Mononuclear cell (primary cell): ENCODE data around the gene UBL7. TPM values are rescaled to one million over a fixed set of nuclear protein-coding genes. Genes with fewer than 3 reads are reported as not detected.

Source experiments
- H3K27me3 ChIP-seq: 2 replicates; pipeline ENCODE4 v1.6.0; 2011; ENCODE audit warnings: low read length, control low read depth; ENCODE audit not compliant: insufficient read depth
- H3K4me1 ChIP-seq: 2 replicates; pipeline ENCODE4 v1.5.1; 2011; ENCODE audit warnings: mild to moderate bottlenecking, low read length, control low read depth; ENCODE audit not compliant: insufficient read depth
- H3K4me3 ChIP-seq: 2 replicates; pipeline ENCODE4 v1.5.1; 2011; ENCODE audit warnings: mild to moderate bottlenecking, low read length, moderate library complexity
- H3K9me3 ChIP-seq: 2 replicates; pipeline ENCODE4 v1.5.1; 2011; ENCODE audit warnings: low read depth, mild to moderate bottlenecking, control low read depth, low read length
- total RNA-seq: library from RNA; depleted of rRNA; stranded (reverse); fragments of >200 nt; gene quantifications from one replicate; pipeline ENCODE4 v1.2.3, GENCODE V29; 2012

UBL7 gene
- total RNA-seq, 1 donor = 23.1 TPM

- peaks cover 7% of the 10 kb centered on the region for H3K4me1 ChIP-seq
- H3K9me3 ChIP-seq = no peaks in the 10 kb centered on the region
- H3K27me3 ChIP-seq = no peaks in the 10 kb centered on the region
- no peak overlapping the region for H3K4me3 ChIP-seq
Observed at GRCh38 chr15:74415966-74416916, 44.7 kb downstream of the UBL7 start.

GRCh38 chr15:74414603-74415338 is 46.2 kb downstream of the UBL7 start:
- H3K9me3 ChIP-seq = no peaks in the 10 kb centered on the region
- no peaks in the 10 kb centered on the region for H3K4me1 ChIP-seq
- H3K4me3 ChIP-seq = no peak overlapping the region
- no peaks in the 10 kb centered on the region for H3K27me3 ChIP-seq

GRCh38 chr15:74414081-74414580 is 46.8 kb downstream of the UBL7 start:
- Histone ChIP-seq H3K27me3 (no peaks in the 10 kb centered on the region), H3K4me3 (no peak overlapping the region), H3K9me3 (no peaks in the 10 kb centered on the region), H3K4me1 (no peaks in the 10 kb centered on the region)

DNA sequence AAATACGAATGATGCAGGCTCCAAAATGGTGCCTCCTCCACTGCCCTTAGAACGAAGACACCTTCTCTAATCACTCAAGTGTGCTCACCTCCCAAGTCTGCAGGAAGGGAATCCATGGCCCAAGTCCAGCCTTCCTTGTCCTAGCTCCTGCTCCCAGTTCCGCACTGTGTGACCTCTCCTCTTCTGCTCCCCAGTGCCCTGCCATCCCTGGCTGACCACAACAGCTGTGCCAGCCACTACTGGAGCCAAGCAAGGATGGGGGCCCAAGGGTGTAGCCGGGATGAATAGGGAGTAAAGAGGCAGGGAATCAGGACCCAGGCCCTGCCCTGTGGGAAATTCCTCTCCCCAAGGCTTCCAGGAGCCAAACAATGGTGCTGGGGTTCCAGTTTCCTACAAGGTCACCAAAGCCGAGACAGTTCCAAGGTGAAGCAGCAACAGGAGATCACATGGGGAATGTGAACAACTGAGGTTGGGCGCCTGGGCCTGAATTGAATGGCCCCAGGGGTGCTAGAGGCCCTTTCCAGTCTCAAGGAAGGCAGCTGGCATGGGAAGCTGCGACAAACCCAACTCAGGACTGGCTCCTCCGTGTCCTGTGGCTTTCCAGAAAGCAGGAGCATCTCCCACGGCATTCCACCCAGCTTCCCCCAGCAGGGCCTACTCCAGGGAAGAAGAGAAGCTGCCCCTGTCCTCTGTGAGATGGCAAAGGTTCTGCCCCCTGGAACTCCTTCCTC is 47.4 kb downstream of the UBL7 start:
- Histone ChIP-seq H3K4me1 (no peaks in the 10 kb centered on the region), H3K4me3 (no peak overlapping the region), H3K9me3 (no peaks in the 10 kb centered on the region), H3K27me3 (no peaks in the 10 kb centered on the region)

GRCh38 chr15:74412159-74412558 is 48.8 kb downstream of the UBL7 start:
- no peak overlapping the region for H3K4me3 ChIP-seq
- no peaks in the 10 kb centered on the region for H3K27me3 ChIP-seq
- no peaks in the 10 kb centered on the region for H3K9me3 ChIP-seq
- H3K4me1 ChIP-seq = no peaks in the 10 kb centered on the region

- H3K9me3 ChIP-seq = no peaks in the 10 kb centered on the region
- H3K4me3 ChIP-seq = no peak overlapping the region
- H3K4me1 ChIP-seq = no peaks in the 10 kb centered on the region
- H3K27me3 ChIP-seq = no peaks in the 10 kb centered on the region
Observed at GRCh38 chr15:74411686-74412085, 49.3 kb downstream of the UBL7 start.

DNA sequence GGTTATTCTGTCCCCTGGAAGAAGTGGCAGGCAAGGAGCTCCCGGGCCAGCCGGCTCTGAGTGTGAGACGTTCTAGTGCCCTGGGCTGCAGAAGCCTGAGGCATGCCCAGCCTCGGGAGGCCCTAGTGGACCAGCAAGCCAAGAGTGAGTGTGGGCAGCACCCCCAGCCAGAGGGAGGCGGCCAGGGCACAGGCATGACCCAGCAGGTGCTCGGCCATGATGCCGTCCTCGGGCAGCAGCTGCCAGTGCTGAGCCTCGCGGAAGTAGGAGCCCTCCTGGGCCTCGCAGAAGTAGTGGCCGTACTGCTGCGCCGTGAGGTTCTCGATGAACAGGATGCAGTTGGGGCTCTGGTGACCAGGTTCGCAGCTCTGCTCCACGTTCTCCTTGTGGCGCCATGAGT is 50.5 kb downstream of the UBL7 start:
- Histone ChIP-seq H3K27me3 (no peaks in the 10 kb centered on the region), H3K4me1 (no peaks in the 10 kb centered on the region), H3K4me3 (no peak overlapping the region), H3K9me3 (no peaks in the 10 kb centered on the region)

DNA sequence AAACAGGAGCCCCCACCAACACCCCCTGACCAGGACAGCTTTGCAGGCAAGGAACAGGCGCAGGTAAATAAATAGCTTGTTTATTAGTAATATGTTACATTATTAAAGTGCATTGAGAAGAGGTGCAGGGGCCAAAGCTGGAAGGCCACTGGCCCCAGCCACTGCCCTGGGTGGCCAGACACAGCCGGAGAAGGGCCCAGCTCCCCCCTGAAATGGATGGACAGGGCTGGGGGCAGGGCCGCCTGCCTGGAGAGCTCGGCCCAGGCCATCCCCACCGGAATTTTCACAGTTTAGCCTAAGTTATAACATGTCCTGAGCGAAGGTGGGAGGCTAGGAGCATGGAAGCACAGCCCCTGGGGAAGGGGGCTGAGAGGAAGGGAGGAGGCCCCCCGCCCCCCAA is 51.7 kb downstream of the UBL7 start:
- H3K27me3 ChIP-seq = no peaks in the 10 kb centered on the region
- peaks cover 4% of the 10 kb centered on the region for H3K4me1 ChIP-seq
- H3K9me3 ChIP-seq = no peaks in the 10 kb centered on the region
- no peak overlapping the region for H3K4me3 ChIP-seq

- H3K4me3 ChIP-seq = no peak overlapping the region
- no peaks in the 10 kb centered on the region for H3K27me3 ChIP-seq
- H3K9me3 ChIP-seq = no peaks in the 10 kb centered on the region
- H3K4me1 ChIP-seq = peaks cover 8% of the 10 kb centered on the region
Observed at GRCh38 chr15:74408815-74409214, 52.1 kb downstream of the UBL7 start.

DNA sequence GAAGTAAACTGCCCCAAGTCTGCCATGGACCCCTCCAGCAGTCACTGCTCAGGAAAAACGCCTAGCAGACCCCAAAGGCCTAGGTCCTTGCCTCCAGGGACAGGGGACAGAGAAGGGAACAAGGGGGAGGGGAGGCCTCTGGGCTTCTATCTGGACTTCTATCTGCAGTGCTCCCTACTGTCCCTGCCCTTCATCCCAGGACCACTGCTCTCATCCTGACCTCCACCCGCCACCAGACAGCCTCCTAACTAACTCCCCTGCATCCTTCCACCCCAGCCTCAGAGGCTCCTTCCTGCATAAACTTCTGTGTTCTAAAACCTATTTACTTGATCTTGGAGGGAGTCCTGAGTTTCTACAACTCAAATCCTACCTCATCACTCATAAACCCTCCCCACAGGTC is 52.6 kb downstream of the UBL7 start:
- Histone ChIP-seq H3K4me3 (no peak overlapping the region), H3K27me3 (no peaks in the 10 kb centered on the region), H3K9me3 (no peaks in the 10 kb centered on the region), H3K4me1 (peaks cover 13% of the 10 kb centered on the region)

GRCh38 chr15:74406992-74407705 is 53.8 kb downstream of the UBL7 start:
- Histone ChIP-seq H3K4me1 (peaks cover 25% of the 10 kb centered on the region), H3K4me3 (no peak overlapping the region), H3K9me3 (no peaks in the 10 kb centered on the region), H3K27me3 (no peaks in the 10 kb centered on the region)

GRCh38 chr15:74406517-74406916 is 54.4 kb downstream of the UBL7 start:
- Histone ChIP-seq H3K4me3 (no peak overlapping the region), H3K9me3 (no peaks in the 10 kb centered on the region), H3K4me1 (peaks cover 31% of the 10 kb centered on the region), H3K27me3 (no peaks in the 10 kb centered on the region)

DNA sequence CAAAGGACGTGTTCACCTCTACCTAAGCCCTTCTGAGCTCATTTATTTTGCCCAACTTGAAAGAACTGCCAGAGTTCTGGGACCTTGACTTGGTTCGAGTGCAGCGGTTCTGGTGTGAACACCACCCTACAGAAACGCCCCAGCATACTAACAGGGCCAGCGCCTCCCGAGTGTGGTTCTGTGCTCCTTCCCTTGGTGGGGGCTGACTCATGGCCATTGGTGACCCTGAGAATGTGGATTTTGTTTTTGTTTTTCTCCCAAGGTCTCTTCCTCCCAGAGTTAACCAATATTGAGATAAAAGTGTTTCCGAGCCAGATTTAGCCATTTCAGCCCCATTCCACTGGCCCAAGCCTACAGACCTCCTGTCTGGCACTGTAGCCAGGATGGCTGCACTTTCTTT is 55.1 kb downstream of the UBL7 start:
- Histone ChIP-seq H3K9me3 (no peaks in the 10 kb centered on the region), H3K4me3 (no peak overlapping the region), H3K4me1 (peaks cover 38% of the 10 kb centered on the region), H3K27me3 (no peaks in the 10 kb centered on the region)

DNA sequence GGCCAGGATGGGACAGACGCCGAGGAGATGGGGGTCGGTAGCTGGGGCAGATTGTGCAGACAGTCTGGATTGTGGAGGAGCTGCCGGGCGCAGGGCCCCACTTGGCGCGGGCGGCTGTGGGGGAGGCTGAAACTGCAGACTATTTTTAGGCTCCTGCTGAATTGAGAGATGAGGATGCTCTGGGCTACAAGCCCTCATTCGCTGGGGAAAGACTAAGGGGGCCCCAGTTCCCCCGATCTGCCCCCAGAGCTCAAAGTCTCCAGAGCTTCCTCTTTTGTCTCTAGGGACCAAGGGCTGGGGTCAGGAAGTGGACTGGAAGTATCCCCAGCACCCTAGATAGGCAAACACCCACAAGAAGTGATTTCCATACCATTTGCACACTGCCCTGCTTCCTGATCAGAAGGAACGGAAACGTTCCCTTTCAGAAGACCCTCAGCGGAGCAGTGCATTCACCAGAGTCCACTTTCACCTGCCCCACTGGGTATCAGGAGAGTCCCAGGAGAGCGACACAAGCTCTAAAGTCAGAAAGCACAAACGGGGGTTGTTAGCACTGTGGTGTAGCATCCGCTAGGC is 56.9 kb downstream of the UBL7 start:
- Histone ChIP-seq H3K27me3 (no peaks in the 10 kb centered on the region), H3K4me3 (no peak overlapping the region), H3K4me1 (peaks cover 56% of the 10 kb centered on the region)

More for the DNA sequence above, 56.9 kb downstream of the UBL7 start:
- no peaks in the 10 kb centered on the region for H3K9me3 ChIP-seq
